Globus pallidus (tissue), 1 donor: ENCODE data around the gene IL19.

ENCODE experiments used
- DNase-seq: peaks from one replicate; pipeline ENCODE4 v3.0.0-alpha.2; 2015; ENCODE audit warnings: low spot score

IL19 gene

GRCh38 chr1:206863266-206863665 lies 92.7 kb downstream of the IL19 start:
- no peak for DNase-seq

DNA sequence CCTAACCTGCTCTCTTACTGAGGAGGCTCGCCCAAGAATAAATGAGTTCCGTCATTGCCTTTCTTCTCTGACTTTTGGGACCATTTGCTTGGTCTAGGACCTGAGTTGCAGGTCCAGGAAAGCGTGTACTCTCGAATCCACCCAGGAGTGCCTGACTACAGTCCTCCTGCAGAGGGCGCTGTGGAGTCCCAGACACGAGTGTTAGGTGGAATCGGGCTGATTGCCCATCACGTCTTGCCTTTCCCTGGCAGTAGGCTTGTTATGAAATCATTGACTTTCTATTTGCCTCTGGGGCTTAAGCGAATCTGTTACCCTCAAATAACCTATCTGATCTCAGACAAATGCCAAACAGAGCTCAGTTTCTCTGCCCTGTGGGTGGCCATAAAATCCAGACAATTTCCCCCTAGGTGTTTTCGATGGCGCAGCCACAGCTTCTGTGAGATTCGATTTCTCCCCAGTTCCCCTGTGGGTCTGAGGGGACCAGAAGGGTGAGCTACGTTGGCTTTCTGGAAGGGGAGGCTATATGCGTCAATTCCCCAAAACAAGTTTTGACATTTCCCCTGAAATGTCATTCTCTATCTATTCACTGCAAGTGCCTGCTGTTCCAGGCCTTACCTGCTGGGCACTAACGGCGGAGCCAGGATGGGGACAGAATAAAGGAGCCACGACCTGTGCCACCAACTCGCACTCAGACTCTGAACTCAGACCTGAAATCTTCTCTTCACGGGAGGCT lies 94.5 kb downstream of the IL19 start, which contains the start of gene IL20:
Gene IL20 (plus strand): TSS at position 685 of the 733 bp plus-strand sequence. CDS start 230 bp downstream, outside the sequence.
- peak; percentile 29 for DNase-seq

- no peak for DNase-seq
These were observed 95.5 kb downstream of the IL19 start for GRCh38 chr1:206866062-206866461.

DNA sequence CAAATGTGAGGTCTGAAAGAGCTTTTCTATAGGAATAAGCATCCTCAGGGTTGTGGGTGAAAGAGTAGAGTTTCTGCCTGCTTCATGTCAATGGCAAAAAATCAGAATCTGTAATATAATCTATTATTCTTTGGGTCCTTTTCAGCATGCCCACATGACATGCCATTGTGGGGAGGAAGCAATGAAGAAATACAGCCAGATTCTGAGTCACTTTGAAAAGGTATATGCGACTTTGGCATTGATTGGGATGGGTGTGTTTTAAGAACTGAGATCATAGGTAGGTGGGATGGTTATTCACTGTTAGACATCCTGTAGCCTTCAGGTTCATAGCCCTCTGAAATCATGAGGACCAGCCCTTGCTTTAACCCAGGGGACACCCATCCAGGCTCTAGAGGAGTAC lies 96.7 kb downstream of the IL19 start:
- DNase-seq, result no peak

- no peak for DNase-seq
These were observed 97.1 kb downstream of the IL19 start for GRCh38 chr1:206867716-206868115.

DNA sequence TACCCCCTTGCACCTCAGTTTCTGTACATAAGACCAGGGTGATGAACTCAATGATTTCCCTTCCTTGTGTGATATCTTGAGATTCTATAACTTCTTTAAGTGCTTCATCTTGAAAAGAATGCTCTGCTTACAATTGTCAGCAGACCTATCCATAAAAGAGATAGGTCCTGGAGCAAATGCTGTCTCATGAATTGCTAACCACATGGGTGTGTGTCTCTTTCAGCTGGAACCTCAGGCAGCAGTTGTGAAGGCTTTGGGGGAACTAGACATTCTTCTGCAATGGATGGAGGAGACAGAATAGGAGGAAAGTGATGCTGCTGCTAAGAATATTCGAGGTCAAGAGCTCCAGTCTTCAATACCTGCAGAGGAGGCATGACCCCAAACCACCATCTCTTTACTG lies 97.7 kb downstream of the IL19 start:
- DNase-seq, result no peak

- no peak for DNase-seq
These were observed 101.6 kb downstream of the IL19 start for GRCh38 chr1:206872139-206872538.

- no peak for DNase-seq
These were observed 103.1 kb downstream of the IL19 start for GRCh38 chr1:206873603-206874188.

DNA sequence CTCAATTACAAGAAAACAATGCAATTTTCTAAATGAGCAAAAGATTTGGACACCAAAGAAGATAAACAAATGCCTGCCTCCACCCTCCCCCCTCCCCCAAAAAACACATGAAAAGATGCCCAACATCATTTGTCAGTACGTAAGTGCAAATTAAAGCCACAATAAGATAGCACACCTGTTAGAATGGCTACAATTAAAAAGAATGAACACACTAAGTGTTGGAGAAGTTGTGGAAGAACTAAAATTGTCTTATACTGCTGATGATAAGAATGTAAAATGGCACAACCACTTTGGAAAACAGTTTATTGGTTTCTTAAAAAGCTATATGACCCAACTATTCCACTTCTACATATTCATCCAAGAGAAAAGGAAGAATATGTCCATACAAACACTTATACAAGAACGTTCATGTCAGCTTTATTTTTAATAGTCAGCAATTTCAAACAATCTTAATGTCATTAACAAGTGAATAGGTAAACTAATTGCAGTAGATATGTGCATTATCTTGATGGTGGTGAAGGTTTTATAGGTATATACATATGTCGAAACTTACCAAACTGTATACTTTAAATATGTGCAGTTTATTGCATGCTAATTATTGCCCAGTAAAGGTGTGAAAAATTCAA lies 105.3 kb downstream of the IL19 start:
- DNase-seq, result no peak

DNA sequence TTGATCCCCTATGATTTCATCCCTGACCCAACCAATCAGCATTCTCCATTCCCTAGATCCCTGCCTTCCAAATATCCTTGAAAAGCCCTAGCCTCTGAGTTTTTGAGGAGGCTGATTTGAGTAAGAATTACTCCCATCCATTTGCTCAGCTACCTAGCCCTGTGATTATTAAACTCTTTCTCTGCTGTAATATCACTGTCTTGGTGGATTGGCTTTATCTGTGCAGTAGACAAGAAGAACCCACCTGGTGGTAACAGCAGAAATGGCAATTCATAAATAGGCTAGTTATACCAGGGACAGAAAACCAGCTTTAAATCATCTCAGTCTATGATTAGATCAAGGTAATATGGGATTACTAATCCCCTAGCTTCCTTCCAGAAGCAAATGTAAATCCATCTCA lies 107.9 kb downstream of the IL19 start:
- no peak for DNase-seq

GRCh38 chr1:206880314-206880713 lies 109.7 kb downstream of the IL19 start:
- no peak for DNase-seq

GRCh38 chr1:206882555-206882954 lies 112.0 kb downstream of the IL19 start:
- DNase-seq, result no peak

DNA sequence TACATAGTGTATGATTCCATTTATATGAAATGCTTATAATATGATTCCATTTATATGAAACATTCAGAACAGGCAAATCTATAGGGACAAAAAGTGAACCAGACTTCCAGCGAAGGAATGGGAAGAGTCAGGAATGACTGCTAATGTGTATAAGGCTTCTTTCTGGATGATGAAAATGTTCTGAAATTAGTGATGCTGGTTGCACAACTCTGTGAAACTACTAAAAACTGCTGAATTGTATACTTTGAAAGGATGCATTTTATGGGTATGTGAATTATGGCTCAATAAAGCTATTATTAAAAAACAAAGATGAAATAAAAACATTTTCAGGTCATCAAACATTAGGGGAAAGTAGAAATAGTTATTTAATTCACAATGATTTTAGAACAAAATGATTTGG lies 112.6 kb downstream of the IL19 start:
- no peak for DNase-seq

DNA sequence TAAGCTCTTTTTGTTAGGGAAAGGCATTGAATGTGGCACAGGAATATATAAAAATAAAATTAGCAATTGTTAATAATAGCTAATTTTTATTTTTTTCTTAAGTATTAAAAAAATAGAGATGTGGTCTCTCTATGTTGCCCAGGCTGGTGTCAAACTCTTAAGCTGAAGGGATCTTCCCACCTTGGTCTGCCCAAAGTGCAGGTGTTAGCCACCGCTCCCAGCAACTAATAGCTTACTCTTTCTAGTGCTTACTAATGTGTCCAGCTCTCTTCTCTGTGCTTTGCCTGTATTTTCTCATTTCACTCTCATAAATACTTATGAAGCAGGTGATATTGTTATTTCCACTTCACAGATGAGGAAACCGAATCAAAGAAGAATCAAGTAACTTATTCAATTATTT lies 113.3 kb downstream of the IL19 start:
- DNase-seq, result no peak

GRCh38 chr1:206885341-206886060 lies 114.9 kb downstream of the IL19 start:
- DNase-seq, result no peak

DNA sequence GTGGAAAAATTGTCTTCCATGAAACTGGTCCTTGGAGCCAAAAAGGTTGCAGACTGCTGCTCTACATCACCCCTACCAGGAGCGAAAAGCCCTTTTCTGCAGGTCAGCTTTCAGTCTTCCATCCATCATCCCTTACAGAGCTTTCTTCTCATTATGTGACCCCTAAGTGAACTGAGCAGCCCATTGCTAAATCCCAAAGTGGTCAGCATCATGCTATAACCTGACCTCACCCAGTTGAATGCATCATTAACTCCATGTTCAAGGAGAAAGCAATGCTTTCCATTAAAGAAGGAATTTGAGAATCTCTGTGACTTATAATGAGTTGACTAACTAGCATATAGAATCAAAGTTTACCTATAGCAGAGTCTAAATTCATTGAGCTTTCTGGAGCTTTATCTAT lies 116.3 kb downstream of the IL19 start:
- DNase-seq, result no peak

GRCh38 chr1:206887701-206888100 lies 117.1 kb downstream of the IL19 start:
- no peak for DNase-seq

DNA sequence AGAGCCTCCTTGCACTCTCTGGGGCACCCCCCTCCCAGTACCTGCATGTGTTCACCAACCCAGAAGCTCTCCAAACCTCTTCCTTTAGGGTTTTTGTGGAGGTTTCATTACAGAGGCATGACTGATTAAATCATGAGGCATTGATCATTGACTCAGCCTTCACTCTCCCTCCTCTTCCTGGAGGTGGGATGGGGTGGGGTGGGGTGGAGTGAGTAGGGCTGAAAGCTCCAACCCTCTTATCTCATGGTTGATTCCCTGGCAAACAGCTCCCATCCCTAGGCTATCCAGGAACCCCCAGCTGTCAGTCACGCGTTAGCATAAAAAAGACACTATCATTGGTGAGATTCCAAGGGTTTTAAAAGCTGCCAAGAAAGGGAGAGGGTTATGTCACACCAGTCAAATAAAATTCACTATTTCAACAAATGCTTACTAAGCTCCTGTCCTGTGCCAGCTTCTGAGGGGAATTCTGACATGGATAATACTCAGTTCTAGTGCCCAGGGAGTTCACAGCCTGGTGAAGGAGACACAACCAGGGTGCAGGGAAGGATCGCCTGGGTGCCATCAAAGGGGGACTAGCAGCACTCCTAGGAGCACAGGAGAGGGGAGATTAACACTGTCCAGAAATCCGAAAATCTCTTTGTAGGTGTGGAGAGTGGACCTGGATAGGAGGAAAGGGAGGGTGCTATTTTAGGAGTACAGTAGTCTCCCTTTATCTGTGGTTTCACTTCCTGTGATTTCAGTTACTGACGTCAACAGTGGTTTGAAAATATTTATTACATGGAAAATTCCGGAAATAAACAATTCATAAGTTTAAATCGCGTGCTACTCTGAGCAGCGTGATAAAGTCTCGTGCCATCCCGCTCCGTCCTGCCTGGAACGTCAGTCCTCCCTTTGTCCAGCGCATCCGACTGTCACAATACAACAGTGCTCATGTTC lies 119.8 kb downstream of the IL19 start:
- DNase-seq, result no peak

- no peak for DNase-seq
These were observed 120.8 kb downstream of the IL19 start for GRCh38 chr1:206891412-206891811.
